WTC11 (cell line): ENCODE measurements around the gene HSF2BP. TPM values are rescaled to one million over a fixed set of nuclear protein-coding genes. Genes with fewer than 3 reads are reported as not detected.

Experiments used
- ATAC-seq: fragments of 200-7000 bp; cut with Tn5 transposase; 2 replicates; pipeline ENCODE4 v1.10.0; 2021; ENCODE audit warnings: mild to moderate bottlenecking, moderate library complexity
- CTCF ChIA-PET: fragments of 300-600 bp; sonication (Branson Sonifier 250); formaldehyde crosslinking; loops from one replicate; lab custom pipeline; 2021; ENCODE audit warnings: antibody characterized with exemption; lab: Charles Lee
- POLR2A ChIA-PET: fragments of 350-600 bp; sonication (Branson Sonifier 250); formaldehyde crosslinking; loops from one replicate; lab custom pipeline; 2021; ENCODE audit warnings: antibody characterized with exemption; lab: Charles Lee
- DNase-seq: peaks from one replicate; pipeline ENCODE4 v3.0.0; 2021; ENCODE audit warnings: low spot score
- H3K27ac Mint-ChIP-seq: 2 replicates; pipeline ENCODE4 v1.8.0; 2021; ENCODE audit warnings: mixed read lengths
- H3K27me3 Mint-ChIP-seq: 2 replicates; pipeline ENCODE4 v1.8.0; 2021; ENCODE audit warnings: low read depth, mild to moderate bottlenecking, moderate library complexity, mixed read lengths
- H3K36me3 Mint-ChIP-seq: 2 replicates; pipeline ENCODE4 v1.8.0; 2021; ENCODE audit warnings: mixed read lengths
- H3K4me1 Mint-ChIP-seq: 2 replicates; pipeline ENCODE4 v1.8.0; 2022; ENCODE audit warnings: mixed read lengths
- H3K4me3 Mint-ChIP-seq: 2 replicates; pipeline ENCODE4 v1.8.0; 2021; ENCODE audit warnings: mild to moderate bottlenecking, moderate library complexity, mixed read lengths
- H3K9me3 Mint-ChIP-seq: 2 replicates; pipeline ENCODE4 v1.8.0; 2021; ENCODE audit warnings: mixed read lengths
- AR ChIP-seq: fragments of 250-450 bp; sonication (Bioruptor Pico); IDR thresholded peaks from 2 replicates; pipeline ENCODE4 v1.9.0; 2021; ENCODE audit warnings: mild to moderate bottlenecking
- ATF2 ChIP-seq: sonication (generic); formaldehyde crosslinking; IDR thresholded peaks from 2 replicates; pipeline ENCODE4 v1.8.1; 2022; ENCODE audit warnings: low read depth, missing genetic modification reagents, borderline replicate concordance
- CDX4 ChIP-seq: fragments of 250-450 bp; sonication (Bioruptor Pico); IDR thresholded peaks from 2 replicates; pipeline ENCODE4 v1.9.0; 2021; ENCODE audit warnings: moderate library complexity, mild to moderate bottlenecking, inconsistent platforms, borderline replicate concordance
- E2F1 ChIP-seq: sonication (generic); formaldehyde crosslinking; IDR thresholded peaks from 2 replicates; pipeline ENCODE4 v1.8.0; 2022; ENCODE audit warnings: mild to moderate bottlenecking, missing genetic modification reagents
- E2F4 ChIP-seq: sonication (generic); formaldehyde crosslinking; IDR thresholded peaks from 2 replicates; pipeline ENCODE4 v1.8.1; 2022; ENCODE audit warnings: low read depth, mild to moderate bottlenecking, moderate library complexity, missing genetic modification reagents, borderline replicate concordance
- EMX1 ChIP-seq: fragments of 250-450 bp; sonication (Bioruptor Pico); IDR thresholded peaks from 2 replicates; pipeline ENCODE4 v1.8.0; 2021; ENCODE audit warnings: mild to moderate bottlenecking
- ESRRA ChIP-seq: sonication (generic); formaldehyde crosslinking; IDR thresholded peaks from 2 replicates; pipeline ENCODE4 v1.8.1; 2022; ENCODE audit warnings: mild to moderate bottlenecking, missing genetic modification reagents, borderline replicate concordance
- FOXP1 ChIP-seq: sonication (generic); formaldehyde crosslinking; IDR thresholded peaks from 2 replicates; pipeline ENCODE4 v1.8.0; 2022; ENCODE audit warnings: missing genetic modification reagents, mild to moderate bottlenecking, moderate library complexity, borderline replicate concordance
- GRHL2 ChIP-seq: fragments of 250-450 bp; sonication (Bioruptor Pico); IDR thresholded peaks from 2 replicates; pipeline ENCODE4 v1.8.0; 2022; ENCODE audit warnings: mild to moderate bottlenecking, moderate library complexity; ENCODE audit not compliant: insufficient replicate concordance, severe bottlenecking
- HMGA2 ChIP-seq: fragments of 250-450 bp; sonication (Bioruptor Pico); IDR thresholded peaks from 2 replicates; pipeline ENCODE4 v1.4.0; 2021; ENCODE audit warnings: mild to moderate bottlenecking, moderate library complexity
- TEAD4 ChIP-seq: sonication (generic); formaldehyde crosslinking; IDR thresholded peaks from 2 replicates; pipeline ENCODE4 v1.8.0; 2022; ENCODE audit warnings: mild to moderate bottlenecking, missing genetic modification reagents
- TP53 ChIP-seq: sonication (generic); formaldehyde crosslinking; IDR thresholded peaks from 2 replicates; pipeline ENCODE4 v1.8.1; 2023; ENCODE audit warnings: mild to moderate bottlenecking, missing genetic modification reagents
- ZBTB21 ChIP-seq: sonication (generic); formaldehyde crosslinking; IDR thresholded peaks from 2 replicates; pipeline ENCODE4 v1.8.1; 2023; ENCODE audit warnings: mild to moderate bottlenecking, missing genetic modification reagents, borderline replicate concordance
- ZBTB43 ChIP-seq: sonication (generic); formaldehyde crosslinking; IDR thresholded peaks from 2 replicates; pipeline ENCODE4 v1.8.1; 2023; ENCODE audit warnings: mild to moderate bottlenecking, missing genetic modification reagents
- ZNF138 ChIP-seq: sonication (generic); formaldehyde crosslinking; conservative IDR thresholded peaks from 2 replicates; pipeline ENCODE4 v1.8.1; 2022; ENCODE audit warnings: mild to moderate bottlenecking, moderate library complexity, missing genetic modification reagents
- ZNF232 ChIP-seq: sonication (generic); formaldehyde crosslinking; IDR thresholded peaks from 2 replicates; pipeline ENCODE4 v1.8.0; 2022; ENCODE audit warnings: mild to moderate bottlenecking, missing genetic modification reagents
- ZNF423 ChIP-seq: fragments of 250-450 bp; sonication (Bioruptor Pico); IDR thresholded peaks from 2 replicates; pipeline ENCODE4 v2.1.2; 2022; ENCODE audit warnings: mild to moderate bottlenecking, moderate library complexity
- ZNF512 ChIP-seq: sonication (generic); formaldehyde crosslinking; IDR thresholded peaks from 2 replicates; pipeline ENCODE4 v1.8.1; 2022; ENCODE audit warnings: missing genetic modification reagents, borderline replicate concordance
- total RNA-seq: library from RNA; stranded (reverse); gene quantifications from 3 replicates; pipeline ENCODE4 v1.2.3, GENCODE V29; 2021

The HSF2BP gene
- total RNA-seq, 1 experiment from 2014 or later, result 1.1 TPM

GRCh38 chr21:43708745-43709381 is 49.6 kb upstream of the HSF2BP start (continued):
- TF ChIP-seq ZNF138 (CRISPR knock-in tag), result no peak
- no peak for TF ChIP-seq ZNF423 (CRISPR knock-in tag)
- TF ChIP-seq CDX4 (CRISPR knock-in tag), result no peak

- no peaks in the 10 kb centered on the region for H3K27me3 Mint-ChIP-seq
- ATAC-seq (no peak), DNase-seq (no peak)
- H3K27ac Mint-ChIP-seq, result no peak overlapping the region
- H3K9me3 Mint-ChIP-seq, result peaks cover 4% of the 10 kb centered on the region
- ChIA-PET CTCF (interaction anchor here (0.8 to 3.5 kb wide), 2 partner anchors 21 to 62 kb away, joined by 3 to 17 read pairs; no protein-coding TSS in a partner anchor), POLR2A (interaction anchor here (0.9 kb wide), 1 partner anchor 302 kb away, joined by 4 read pairs; no protein-coding TSS in a partner anchor)
- no peaks in the 10 kb centered on the region for H3K36me3 Mint-ChIP-seq
- TF ChIP-seq ZNF232 (CRISPR knock-in tag) (no peak), ZBTB43 (CRISPR knock-in tag) (no peak), TP53 (no peak)
- H3K4me3 Mint-ChIP-seq, result no peak overlapping the region
- peaks cover 29% of the 10 kb centered on the region for H3K4me1 Mint-ChIP-seq
Observed at GRCh38 chr21:43707462-43707861, 48.2 kb upstream of the HSF2BP start.

GRCh38 chr21:43703035-43703880 is 44.0 kb upstream of the HSF2BP start:
- ChIA-PET CTCF (interaction anchor here (0.6 to 3.2 kb wide), 3 partner anchors 10 to 217 kb away, joined by 3 to 20 read pairs (median 3); no protein-coding TSS in a partner anchor), POLR2A (no interaction called here)
- no peaks in the 10 kb centered on the region for H3K27me3 Mint-ChIP-seq
- peaks cover 11% of the 10 kb centered on the region for H3K4me1 Mint-ChIP-seq
- peak overlapping the region; percentile 57 for H3K27ac Mint-ChIP-seq
- TF ChIP-seq ZNF512 (CRISPR knock-in tag), result no peak
- TF ChIP-seq AR (CRISPR knock-in tag), result no peak
- no peak for TF ChIP-seq TEAD4
- no peak for TF ChIP-seq ESRRA (CRISPR knock-in tag)
- no peak for TF ChIP-seq GRHL2 (CRISPR knock-in tag)
- DNase-seq (peak; percentile 58), ATAC-seq (peak; percentile 70)
- H3K9me3 Mint-ChIP-seq, result no peaks in the 10 kb centered on the region
- H3K36me3 Mint-ChIP-seq, result no peaks in the 10 kb centered on the region
- no peak overlapping the region for H3K4me3 Mint-ChIP-seq

GRCh38 chr21:43702785-43703034 is 43.4 kb upstream of the HSF2BP start:
- DNase-seq (no peak), ATAC-seq (no peak; the same call in 1 of the 2 replicates)
- H3K36me3 Mint-ChIP-seq, result no peaks in the 10 kb centered on the region
- no peaks in the 10 kb centered on the region for H3K9me3 Mint-ChIP-seq
- H3K27ac Mint-ChIP-seq, result peak overlapping the region; percentile 34
- H3K4me1 Mint-ChIP-seq, result peaks cover 11% of the 10 kb centered on the region
- ChIA-PET CTCF (interaction anchor here (0.6 to 3.2 kb wide), 2 partner anchors 11 to 26 kb away, joined by 3 to 20 read pairs; no protein-coding TSS in a partner anchor), POLR2A (no interaction called here)
- no peaks in the 10 kb centered on the region for H3K27me3 Mint-ChIP-seq
- no peak overlapping the region for H3K4me3 Mint-ChIP-seq
- TF ChIP-seq EMX1 (CRISPR knock-in tag) (no peak), HMGA2 (CRISPR knock-in tag) (no peak), ZBTB21 (no peak), E2F1 (no peak), E2F4 (CRISPR knock-in tag) (no peak), FOXP1 (CRISPR knock-in tag) (no peak), ATF2 (CRISPR knock-in tag) (no peak)
